GM13977 (cell line): ENCODE measurements around the gene CSNK2A2.

Experiments used
- DNase-seq: peaks from one replicate; pipeline ENCODE4 v3.0.0; 2012; ENCODE audit warnings: low spot score
- CTCF ChIP-seq: IDR thresholded peaks from 2 replicates; pipeline ENCODE4 v1.5.1; 2012; ENCODE audit warnings: mild to moderate bottlenecking, control low read depth; ENCODE audit not compliant: insufficient read depth; ENCODE audit errors: extremely low read depth, missing control alignments
- in situ Hi-C: fragments of 300-500 bp; cut with MboI; formaldehyde crosslinking; loops from one replicate; pipeline ENCODE4 v1.12.0; 2022; ENCODE audit warnings: low sequenced_read_pairs, low pct_unique_long_range_greater_than_20kb, mixed read lengths, inconsistent platforms; ENCODE audit not compliant: unreplicated experiment

Gene CSNK2A2

GRCh38 chr16:58118801-58119508 is 79.0 kb downstream of the CSNK2A2 start:
- no peak for DNase-seq
- in situ Hi-C loops, result no loop called here
- TF ChIP-seq CTCF, result no peak

- in situ Hi-C loops, result no loop called here
- DNase-seq, result no peak
- no peak for TF ChIP-seq CTCF
These were observed 81.4 kb downstream of the CSNK2A2 start for GRCh38 chr16:58116529-58116928.

- no peak for DNase-seq
- in situ Hi-C loops, result no loop called here
- TF ChIP-seq CTCF, result no peak
These were observed 81.8 kb downstream of the CSNK2A2 start for GRCh38 chr16:58116081-58116480.

GRCh38 chr16:58114827-58115825 is 82.8 kb downstream of the CSNK2A2 start:
- no peak for TF ChIP-seq CTCF
- in situ Hi-C loops, result no loop called here
- DNase-seq, result no peak

- no peak for DNase-seq
- in situ Hi-C loops, result no loop called here
- TF ChIP-seq CTCF, result no peak
These were observed 86.6 kb downstream of the CSNK2A2 start for GRCh38 chr16:58111302-58111627.

GRCh38 chr16:58110571-58111301 is 87.2 kb downstream of the CSNK2A2 start:
- no peak for TF ChIP-seq CTCF
- in situ Hi-C loops, result no loop called here
- DNase-seq, result no peak
